GM12872 (cell line): ENCODE measurements around the gene EN1.

Source experiments
- TF ChIP-seq, protein P1 (sequence below): IDR thresholded peaks from 3 replicates; pipeline ENCODE4 v1.5.1; 2011; ENCODE audit warnings: low read depth, mild to moderate bottlenecking, low read length, moderate library complexity; ENCODE audit not compliant: insufficient read depth

EN1 gene

DNA sequence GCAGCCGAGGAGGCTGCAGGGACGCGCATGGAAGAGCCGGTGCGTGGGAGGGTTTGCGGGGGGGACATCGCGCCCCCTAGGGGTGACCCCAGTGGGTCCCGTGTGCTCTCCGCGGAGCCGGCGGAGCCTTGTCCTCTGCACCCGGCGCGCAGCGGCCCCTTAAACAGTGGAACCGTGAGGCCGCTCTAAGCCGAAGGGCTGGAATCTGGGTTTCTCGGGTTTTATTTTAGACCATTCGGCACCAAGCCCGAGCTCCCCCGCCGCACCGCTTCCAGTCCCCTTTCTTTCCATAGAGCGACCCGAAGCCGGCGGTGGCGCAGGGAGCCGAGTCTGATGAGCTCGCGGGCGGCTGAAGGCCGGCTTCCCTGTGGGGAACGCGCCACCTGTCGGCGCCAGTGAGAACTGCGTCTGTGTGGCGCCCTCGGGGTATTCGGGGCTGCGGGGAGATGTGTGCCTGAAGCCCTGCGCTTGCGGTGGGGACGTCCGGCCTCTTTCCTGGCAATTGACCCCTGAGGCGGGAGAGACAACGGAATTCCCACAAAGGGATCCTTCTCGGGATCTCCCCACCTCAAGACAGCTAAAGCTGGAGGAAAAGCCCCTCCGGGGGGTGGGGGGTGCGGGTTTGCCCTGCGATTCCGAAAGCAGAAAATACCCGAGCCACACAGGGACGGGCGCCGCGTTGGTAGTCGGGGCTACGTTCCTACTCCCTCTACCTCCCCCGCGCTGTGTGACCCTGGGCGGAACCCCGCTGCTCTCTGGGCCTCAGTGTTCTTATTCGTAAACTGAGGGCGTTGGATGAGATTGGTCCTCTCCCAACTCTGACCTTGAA is 8.2 kb upstream of the EN1 start:
- TF ChIP-seq, protein P1, sequence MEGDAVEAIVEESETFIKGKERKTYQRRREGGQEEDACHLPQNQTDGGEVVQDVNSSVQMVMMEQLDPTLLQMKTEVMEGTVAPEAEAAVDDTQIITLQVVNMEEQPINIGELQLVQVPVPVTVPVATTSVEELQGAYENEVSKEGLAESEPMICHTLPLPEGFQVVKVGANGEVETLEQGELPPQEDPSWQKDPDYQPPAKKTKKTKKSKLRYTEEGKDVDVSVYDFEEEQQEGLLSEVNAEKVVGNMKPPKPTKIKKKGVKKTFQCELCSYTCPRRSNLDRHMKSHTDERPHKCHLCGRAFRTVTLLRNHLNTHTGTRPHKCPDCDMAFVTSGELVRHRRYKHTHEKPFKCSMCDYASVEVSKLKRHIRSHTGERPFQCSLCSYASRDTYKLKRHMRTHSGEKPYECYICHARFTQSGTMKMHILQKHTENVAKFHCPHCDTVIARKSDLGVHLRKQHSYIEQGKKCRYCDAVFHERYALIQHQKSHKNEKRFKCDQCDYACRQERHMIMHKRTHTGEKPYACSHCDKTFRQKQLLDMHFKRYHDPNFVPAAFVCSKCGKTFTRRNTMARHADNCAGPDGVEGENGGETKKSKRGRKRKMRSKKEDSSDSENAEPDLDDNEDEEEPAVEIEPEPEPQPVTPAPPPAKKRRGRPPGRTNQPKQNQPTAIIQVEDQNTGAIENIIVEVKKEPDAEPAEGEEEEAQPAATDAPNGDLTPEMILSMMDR, result peak; percentile 81

DNA sequence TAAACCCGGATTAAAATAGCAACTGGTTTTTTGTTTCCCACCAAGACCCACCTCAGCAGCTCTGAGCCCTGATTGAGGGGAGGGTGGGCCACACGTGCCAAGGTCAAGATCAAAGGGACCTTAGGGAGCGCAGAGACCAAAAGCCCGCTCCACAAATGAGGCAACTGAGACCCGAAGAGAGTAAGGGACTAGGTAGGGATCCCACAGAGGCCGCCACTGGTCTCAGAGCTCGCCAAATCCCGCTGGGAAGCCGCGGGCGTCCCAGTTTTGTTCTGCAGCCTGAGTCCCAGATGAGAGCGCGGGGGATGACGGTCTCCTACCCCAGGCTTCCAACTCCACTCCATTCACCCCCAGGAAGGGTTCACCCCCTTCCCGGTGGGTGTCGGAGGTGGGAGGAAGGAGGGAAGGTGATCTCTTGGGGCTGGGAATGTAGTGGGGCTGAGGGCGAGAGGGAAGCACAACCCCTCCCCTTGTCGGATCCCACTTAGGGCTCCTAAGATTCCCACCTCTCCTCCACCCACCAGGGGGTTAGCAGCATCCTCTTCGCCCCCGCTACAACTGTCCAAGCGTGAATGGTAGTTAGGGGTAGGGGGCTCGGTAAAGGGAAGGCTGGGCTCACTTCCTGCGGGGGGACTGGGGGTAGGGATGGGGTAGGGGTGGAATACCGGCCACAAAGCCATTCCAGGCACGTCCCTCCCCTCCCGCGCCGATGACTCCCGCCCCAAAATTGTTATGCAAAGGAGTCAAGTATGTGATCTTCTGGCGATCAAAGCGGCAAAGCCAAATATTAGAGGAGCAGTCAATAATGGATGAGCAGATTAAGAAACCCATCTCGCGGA is 7.3 kb upstream of the EN1 start:
- TF ChIP-seq, protein P1, result no peak

DNA sequence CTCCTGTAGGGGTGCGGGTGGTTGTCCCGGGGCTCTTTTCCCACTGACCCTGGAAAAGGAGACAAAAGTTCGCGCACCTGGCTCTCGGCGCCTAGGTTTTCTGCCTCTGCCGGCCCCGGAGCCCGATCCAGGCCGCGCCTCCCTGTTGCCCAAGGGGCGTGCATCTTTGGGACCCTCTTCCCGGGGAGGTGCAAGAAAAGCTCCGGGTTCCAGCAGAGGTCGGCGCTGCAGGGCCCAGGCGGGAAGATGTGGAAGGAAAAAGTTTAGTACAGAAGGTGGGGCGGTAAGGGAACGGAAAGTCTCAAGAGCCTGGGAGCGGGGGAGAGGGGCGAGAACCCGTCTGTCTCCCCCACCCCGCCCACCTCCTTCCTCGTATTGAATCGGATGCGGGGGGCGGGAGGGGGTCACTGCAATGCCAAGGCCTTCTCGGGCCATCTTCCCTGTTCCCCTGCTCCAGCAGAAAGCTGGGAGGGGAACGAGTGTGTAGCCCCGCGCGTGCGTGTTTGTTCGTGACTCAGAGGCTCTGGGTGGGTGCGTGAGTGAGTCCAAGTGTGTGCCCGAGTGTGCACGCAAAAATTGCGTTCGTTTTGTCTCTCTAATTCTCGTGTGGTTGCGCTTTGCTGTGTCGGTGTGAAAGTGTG is 6.3 kb upstream of the EN1 start:
- TF ChIP-seq, protein P1, result no peak

DNA sequence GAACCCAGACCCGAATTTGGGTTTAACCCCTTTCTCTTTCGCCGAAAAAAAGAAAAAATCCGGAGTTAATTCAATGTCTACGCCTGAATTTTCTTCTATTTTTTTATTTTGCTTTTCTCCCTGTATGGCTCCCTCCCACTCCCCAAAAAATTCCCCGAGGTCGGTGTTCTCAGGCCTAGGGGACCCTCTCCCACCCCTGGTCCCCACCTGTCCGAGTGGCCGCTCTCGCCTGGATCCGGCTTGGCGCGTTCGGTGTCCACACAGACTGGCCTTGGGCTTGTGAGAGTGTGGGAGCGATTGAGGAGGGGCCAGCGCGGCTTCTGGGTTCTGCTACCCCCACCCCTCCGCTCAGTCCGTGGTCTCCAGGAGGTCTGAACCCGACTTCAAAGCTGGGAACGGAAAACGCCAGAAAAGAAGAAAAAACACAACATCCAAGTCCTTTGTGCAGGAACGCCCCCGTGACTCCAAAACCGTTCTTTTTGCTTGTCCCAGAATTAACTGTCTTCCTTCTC is 5.7 kb upstream of the EN1 start:
- TF ChIP-seq, protein P1, result no peak

DNA sequence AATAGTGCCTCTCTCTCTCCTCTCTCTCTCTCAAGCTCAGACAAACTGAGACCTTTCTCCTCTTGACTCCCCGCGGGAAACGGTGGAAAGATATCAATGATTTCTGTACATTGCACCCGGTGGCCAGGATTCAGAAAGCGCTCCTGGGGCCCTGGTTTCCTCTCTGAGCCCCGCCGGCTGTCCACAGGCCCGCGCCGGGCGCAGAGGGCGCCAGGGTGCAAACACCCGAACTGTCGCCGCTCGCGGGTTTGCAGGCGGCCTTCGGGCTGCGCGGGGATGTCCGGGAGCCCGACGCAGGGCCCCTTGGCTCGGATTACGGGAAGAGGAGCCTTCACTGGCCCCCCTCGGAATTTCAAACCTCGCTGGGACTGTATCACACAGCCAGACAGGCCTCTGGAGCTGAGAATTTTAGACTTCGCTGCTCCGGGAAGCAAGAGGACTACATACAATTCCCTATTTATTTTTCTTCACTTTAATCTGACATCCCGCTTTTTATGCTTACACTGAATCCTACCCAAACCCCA is 5.2 kb upstream of the EN1 start:
- TF ChIP-seq, protein P1, result no peak

DNA sequence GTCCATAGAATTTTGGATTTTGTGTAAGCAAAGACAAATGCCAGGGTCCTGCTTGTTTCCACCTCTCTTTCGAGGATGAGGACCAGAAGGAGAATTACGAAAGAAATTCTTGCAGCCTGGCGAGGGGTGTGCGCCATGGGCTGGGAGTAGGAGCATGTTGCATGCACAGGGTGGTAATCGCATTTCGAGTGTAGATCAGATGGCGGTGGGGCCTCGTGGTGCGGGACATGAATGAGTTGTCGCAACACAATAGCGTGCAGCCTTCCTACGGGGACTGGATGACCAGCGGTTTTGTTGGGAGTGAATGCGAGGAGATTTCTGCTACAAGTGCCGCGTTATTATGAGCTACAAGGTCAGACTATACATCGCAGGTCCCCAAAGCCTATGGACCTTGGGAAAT is 4.2 kb upstream of the EN1 start:
- TF ChIP-seq, protein P1, result no peak
